WERI-Rb-1 (cell line): ENCODE data around the gene NAIF1.

ENCODE experiments used
- DNase-seq: peaks from one replicate; pipeline ENCODE4 v3.0.0-alpha.2; 2020
- H3K27ac ChIP-seq: fragments of 250-450 bp; sonication (Bioruptor Pico); 2 replicates; pipeline ENCODE4 v1.5.1; 2020; ENCODE audit warnings: mild to moderate bottlenecking, moderate library complexity
- H3K27me3 ChIP-seq: fragments of 250-450 bp; sonication (Bioruptor Pico); 2 replicates; pipeline ENCODE4 v1.5.1; 2021; ENCODE audit warnings: mild to moderate bottlenecking, low read depth, moderate library complexity; ENCODE audit not compliant: insufficient read depth, severe bottlenecking
- H3K36me3 ChIP-seq: fragments of 250-450 bp; sonication (Bioruptor Pico); 2 replicates; pipeline ENCODE4 v1.5.1; 2020; ENCODE audit warnings: mild to moderate bottlenecking, moderate library complexity
- H3K4me3 ChIP-seq: 2 replicates; pipeline ENCODE4 v1.5.1; 2011; ENCODE audit warnings: low read depth, mild to moderate bottlenecking, control low read depth, low read length
- H3K9me3 ChIP-seq: fragments of 250-450 bp; sonication (Bioruptor Pico); 2 replicates; pipeline ENCODE4 v1.5.1; 2021; ENCODE audit warnings: mild to moderate bottlenecking, moderate library complexity; ENCODE audit not compliant: severe bottlenecking
- CTCF ChIP-seq: IDR thresholded peaks from 2 replicates; pipeline ENCODE4 v1.5.1; 2011; ENCODE audit warnings: low read depth, mild to moderate bottlenecking, control low read depth, inconsistent platforms, low read length

Gene NAIF1

GRCh38 chr9:128066713-128067644 lies at the start of gene NAIF1:
NAIF1 (minus strand) TSS chr9:128067320; CDS start chr9:128067101, 219 bp downstream.
- H3K4me3 ChIP-seq: peak within 1 kb of the TSS; percentile 92

GRCh38 chr9:128116104-128117083 lies 49.3 kb upstream of the NAIF1 start:
- H3K27me3 ChIP-seq: no peaks in the 10 kb centered on the region
- no peak for DNase-seq
- no peak for TF ChIP-seq CTCF
- H3K9me3 ChIP-seq: peaks cover 6% of the 10 kb centered on the region
- H3K27ac ChIP-seq: no peak overlapping the region
- H3K4me3 ChIP-seq: no peak overlapping the region
- H3K36me3 ChIP-seq: peaks cover 30% of the 10 kb centered on the region

More at GRCh38 chr9:128066713-128067644, at the start of gene NAIF1:
- no peaks in the 10 kb centered on the region for H3K9me3 ChIP-seq
- peak within 1 kb of the TSS; percentile 98 for H3K27ac ChIP-seq
- H3K36me3 ChIP-seq: no peaks in the 10 kb centered on the region; the same call in none of the 2 replicates
- no peak for TF ChIP-seq CTCF
- DNase-seq: peak; percentile 99
- no peaks in the 10 kb centered on the region for H3K27me3 ChIP-seq

- Histone ChIP-seq H3K27me3 (no peaks in the 10 kb centered on the region), H3K9me3 (peaks cover 6% of the 10 kb centered on the region), H3K36me3 (peaks cover 29% of the 10 kb centered on the region), H3K4me3 (no peak overlapping the region), H3K27ac (peak overlapping the region; percentile 81)
- no peak for DNase-seq
- no peak for TF ChIP-seq CTCF
These were observed 48.3 kb upstream of the NAIF1 start for GRCh38 chr9:128115187-128116103.

- Histone ChIP-seq H3K4me3 (no peak overlapping the region), H3K9me3 (peaks cover 6% of the 10 kb centered on the region), H3K36me3 (peaks cover 29% of the 10 kb centered on the region), H3K27me3 (no peaks in the 10 kb centered on the region), H3K27ac (peak overlapping the region; percentile 81)
- no peak for DNase-seq
- TF ChIP-seq CTCF: no peak
These were observed 47.4 kb upstream of the NAIF1 start for GRCh38 chr9:128114326-128115186.
